Neural progenitor cell (in vitro differentiated cells): ENCODE results near the gene SCARF2. TPM values are rescaled to one million over a fixed set of nuclear protein-coding genes. Genes with fewer than 3 reads are reported as not detected.
"Not testable (repeated sequence)": the region's sequence is repeated elsewhere in the genome, so short reads cannot be mapped to it uniquely, and the experiment has no call there.

Experiments used
- DNase-seq: peaks from one replicate; pipeline ENCODE4 v3.0.0-alpha.2; 2016; ENCODE audit warnings: low spot score
- H2AFZ ChIP-seq: fragments of 200-600 bp; sonication (generic); replicated peaks from 2 replicates; pipeline ENCODE4 v1.6.1; 2016; ENCODE audit warnings: antibody characterized with exemption
- H3F3A ChIP-seq: fragments of 200-600 bp; sonication (generic); 2 replicates; pipeline ENCODE4 v1.6.1; 2016; ENCODE audit warnings: antibody characterized with exemption, low read depth
- H3K27ac ChIP-seq: fragments of 200-600 bp; sonication (generic); 2 replicates; pipeline ENCODE4 v1.5.1; 2016; ENCODE audit warnings: mild to moderate bottlenecking
- H3K27me3 ChIP-seq: fragments of 200-600 bp; sonication (generic); 2 replicates; pipeline ENCODE4 v1.6.1; 2016; ENCODE audit warnings: mild to moderate bottlenecking, moderate library complexity
- H3K36me3 ChIP-seq: fragments of 200-600 bp; sonication (generic); 2 replicates; pipeline ENCODE4 v1.5.1; 2016
- H3K4me1 ChIP-seq: fragments of 200-600 bp; sonication (generic); 2 replicates; pipeline ENCODE4 v1.6.1; 2016; ENCODE audit warnings: mixed run types
- H3K4me2 ChIP-seq: fragments of 200-600 bp; sonication (generic); 2 replicates; pipeline ENCODE4 v1.6.1; 2016
- H3K4me3 ChIP-seq: fragments of 200-600 bp; sonication (generic); 2 replicates; pipeline ENCODE4 v1.5.1; 2016
- H3K79me2 ChIP-seq: fragments of 200-600 bp; sonication (generic); 2 replicates; pipeline ENCODE4 v1.6.1; 2016; ENCODE audit warnings: low read depth
- H3K9ac ChIP-seq: fragments of 200-600 bp; sonication (generic); 2 replicates; pipeline ENCODE4 v1.6.1; 2016
- H3K9me3 ChIP-seq: fragments of 200-600 bp; sonication (generic); 2 replicates; pipeline ENCODE4 v1.5.1; 2016; ENCODE audit warnings: low read depth
- H4K20me1 ChIP-seq: fragments of 200-600 bp; sonication (generic); 2 replicates; pipeline ENCODE4 v1.6.1; 2016; ENCODE audit warnings: low read depth
- H3K27ac Mint-ChIP-seq: 3 replicates; pipeline ENCODE4 v1.8.0; 2021; ENCODE audit warnings: mixed read lengths
- H3K27me3 Mint-ChIP-seq: 2 replicates; pipeline ENCODE4 v1.8.0; 2022; ENCODE audit warnings: low read depth, mild to moderate bottlenecking, inconsistent platforms, moderate library complexity, mixed read lengths; ENCODE audit not compliant: insufficient read depth
- H3K36me3 Mint-ChIP-seq: 3 replicates; pipeline ENCODE4 v1.8.0; 2021; ENCODE audit warnings: mixed read lengths
- H3K4me1 Mint-ChIP-seq: 3 replicates; pipeline ENCODE4 v1.8.0; 2021; ENCODE audit warnings: mixed read lengths
- H3K4me3 Mint-ChIP-seq: 3 replicates; pipeline ENCODE4 v1.8.0; 2021; ENCODE audit warnings: mild to moderate bottlenecking, moderate library complexity, mixed read lengths
- H3K9me3 Mint-ChIP-seq: 3 replicates; pipeline ENCODE4 v1.8.0; 2020; ENCODE audit warnings: mixed read lengths
- CTCF ChIP-seq: fragments of 200-600 bp; sonication (generic); IDR thresholded peaks from 2 replicates; pipeline ENCODE4 v1.5.1; 2017; ENCODE audit warnings: antibody characterized with exemption, mild to moderate bottlenecking
- EZH2 ChIP-seq: fragments of 200-600 bp; sonication (generic); IDR thresholded peaks from 2 replicates; pipeline ENCODE4 v1.6.1; 2017; ENCODE audit warnings: antibody characterized with exemption, mild to moderate bottlenecking, moderate library complexity
- EZH2phosphoT487 ChIP-seq: fragments of 200-600 bp; sonication (generic); IDR thresholded peaks from 2 replicates; pipeline ENCODE4 v1.6.1; 2017; ENCODE audit warnings: antibody characterized with exemption
- total RNA-seq: library from RNA; depleted of rRNA; stranded (reverse); fragments of >200 nt; gene quantifications from 2 replicates; pipeline ENCODE4 v1.2.3, GENCODE V29; 2015; ENCODE audit warnings: low replicate concordance

The SCARF2 gene
- total RNA-seq, 1 donor from 2014 or later = 0.22 TPM

- no peaks in the 10 kb centered on the region for H3K9me3 ChIP-seq
- no peak overlapping the region for H3K27ac Mint-ChIP-seq
- H3K36me3 Mint-ChIP-seq = peaks cover 43% of the 10 kb centered on the region
- no peak overlapping the region for H3K4me3 Mint-ChIP-seq
- H3K4me2 ChIP-seq = no peak overlapping the region
- peaks cover 10% of the 10 kb centered on the region for H3K4me1 ChIP-seq
- H3F3A ChIP-seq = peaks cover 15% of the 10 kb centered on the region
- H3K79me2 ChIP-seq = no peaks in the 10 kb centered on the region
- no peak overlapping the region for H3K27ac ChIP-seq
- peaks cover 29% of the 10 kb centered on the region for H3K4me1 Mint-ChIP-seq
- DNase-seq = no peak
- TF ChIP-seq EZH2phosphoT487 = no peak
- no peak for TF ChIP-seq CTCF
- TF ChIP-seq EZH2 = no peak
- peaks cover 4% of the 10 kb centered on the region for H4K20me1 ChIP-seq
- peaks cover 2% of the 10 kb centered on the region for H3K27me3 Mint-ChIP-seq
- H3K9ac ChIP-seq = no peak overlapping the region
- no peaks in the 10 kb centered on the region for H3K9me3 Mint-ChIP-seq
- H3K4me3 ChIP-seq = no peak overlapping the region
- no peak overlapping the region for H2AFZ ChIP-seq
- H3K36me3 ChIP-seq = no peaks in the 10 kb centered on the region
- H3K27me3 ChIP-seq = no peaks in the 10 kb centered on the region
Measured at GRCh38 chr22:20455709-20456063, 18.1 kb upstream of the SCARF2 start.

DNA sequence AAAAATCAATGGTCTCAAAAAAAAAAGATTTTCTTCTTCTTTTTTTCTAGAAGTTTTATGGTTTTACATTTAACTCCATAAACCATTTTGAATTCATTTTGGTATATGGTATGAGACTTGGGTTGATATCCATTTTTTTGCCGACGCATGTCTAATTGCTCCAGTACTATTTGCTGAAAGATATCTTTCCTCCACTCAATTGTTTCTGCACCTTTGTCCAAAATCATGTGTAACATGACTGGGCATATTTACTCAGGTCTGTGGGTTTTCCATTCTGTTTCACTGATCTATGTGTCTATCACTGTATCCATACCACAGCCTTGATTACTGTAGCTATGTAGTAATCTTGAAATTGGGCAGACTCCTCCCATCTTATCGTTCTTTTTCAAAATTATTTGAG, 15.6 kb upstream of the SCARF2 start:
- H2AFZ ChIP-seq = no peak overlapping the region
- H3K9ac ChIP-seq = no peak overlapping the region
- H3K79me2 ChIP-seq = no peaks in the 10 kb centered on the region
- Mint-ChIP-seq H3K27me3 (peaks cover 2% of the 10 kb centered on the region), H3K4me1 (peaks cover 12% of the 10 kb centered on the region), H3K4me3 (no peak overlapping the region), H3K27ac (no peak overlapping the region), H3K9me3 (no peaks in the 10 kb centered on the region), H3K36me3 (peaks cover 41% of the 10 kb centered on the region)
- H3K36me3 ChIP-seq = no peaks in the 10 kb centered on the region
- H3K9me3 ChIP-seq = no peaks in the 10 kb centered on the region
- H3K27me3 ChIP-seq = no peaks in the 10 kb centered on the region
- H3K4me2 ChIP-seq = no peak overlapping the region
- no peaks in the 10 kb centered on the region for H3K4me1 ChIP-seq
- no peaks in the 10 kb centered on the region for H4K20me1 ChIP-seq
- no peak overlapping the region for H3K4me3 ChIP-seq
- H3F3A ChIP-seq = peaks cover 5% of the 10 kb centered on the region
- H3K27ac ChIP-seq = no peak overlapping the region
- TF ChIP-seq CTCF (no peak), EZH2phosphoT487 (no peak), EZH2 (no peak)
- no peak for DNase-seq

DNA sequence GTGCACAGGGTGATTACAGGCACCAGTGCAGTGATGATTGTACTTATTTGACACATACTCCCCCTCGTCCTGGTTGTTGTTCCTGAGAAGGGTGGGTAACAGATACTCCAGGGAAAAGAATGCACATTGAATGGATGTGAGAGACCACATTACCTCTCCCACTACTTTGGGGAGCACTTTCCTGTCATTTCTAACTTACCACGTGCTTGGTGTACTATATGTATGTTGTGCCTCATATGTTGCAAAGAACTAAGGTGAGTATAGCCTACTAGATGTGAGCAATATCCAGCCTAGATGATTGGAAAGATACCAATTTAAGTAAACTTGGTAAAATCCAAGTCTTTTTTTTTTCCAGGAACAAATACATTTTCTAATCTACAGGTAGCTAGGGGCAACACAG, 14.3 kb upstream of the SCARF2 start:
- no peak for DNase-seq
- no peak overlapping the region for H3K9ac ChIP-seq
- H3K4me3 Mint-ChIP-seq = no peak overlapping the region
- no peaks in the 10 kb centered on the region for H3K4me1 ChIP-seq
- peaks cover 2% of the 10 kb centered on the region for H3K27me3 Mint-ChIP-seq
- no peak overlapping the region for H3K4me3 ChIP-seq
- H3K9me3 Mint-ChIP-seq = no peaks in the 10 kb centered on the region
- TF ChIP-seq CTCF = no peak
- peaks cover 12% of the 10 kb centered on the region for H3K4me1 Mint-ChIP-seq
- no peaks in the 10 kb centered on the region for H3K79me2 ChIP-seq
- H3K27me3 ChIP-seq = no peaks in the 10 kb centered on the region
- H2AFZ ChIP-seq = no peak overlapping the region
- peaks cover 5% of the 10 kb centered on the region for H3F3A ChIP-seq
- no peak overlapping the region for H3K27ac ChIP-seq
- peaks cover 45% of the 10 kb centered on the region for H3K36me3 Mint-ChIP-seq
- H3K9me3 ChIP-seq = no peaks in the 10 kb centered on the region
- H3K36me3 ChIP-seq = no peaks in the 10 kb centered on the region
- no peaks in the 10 kb centered on the region for H4K20me1 ChIP-seq
- no peak overlapping the region for H3K4me2 ChIP-seq
- H3K27ac Mint-ChIP-seq = no peak overlapping the region

DNA sequence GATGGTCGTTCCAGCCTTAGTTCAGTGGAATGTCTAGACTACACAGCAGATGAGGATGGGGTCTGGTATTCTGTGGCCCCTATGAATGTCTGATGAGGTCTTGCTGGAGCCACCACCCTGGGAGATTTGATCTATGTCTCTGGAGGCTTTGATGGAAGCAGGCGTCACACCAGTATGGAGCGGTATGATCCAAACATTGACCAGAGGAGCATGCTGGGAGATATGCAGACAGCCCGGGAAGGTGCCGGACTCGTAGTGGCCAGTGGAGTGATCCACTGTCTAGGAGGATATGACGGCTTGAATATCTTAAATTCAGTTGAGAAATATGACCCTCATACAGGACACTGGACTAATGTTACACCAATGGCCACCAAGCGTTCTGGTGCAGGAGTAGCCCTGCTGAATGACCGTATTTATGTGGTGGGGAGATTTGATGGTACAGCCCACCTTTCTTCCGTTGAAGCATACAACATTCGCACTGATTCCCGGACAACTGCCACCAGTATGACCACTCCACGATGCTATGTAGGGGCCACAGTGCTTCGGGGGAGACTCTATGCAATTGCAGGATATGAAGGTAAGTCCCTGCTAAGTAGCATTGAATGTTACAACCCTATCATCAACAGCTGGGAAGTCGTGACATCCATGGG, 13.6 kb upstream of the SCARF2 start:
- H3K36me3 Mint-ChIP-seq = peaks cover 51% of the 10 kb centered on the region
- not testable (repeated sequence) for H3K4me1 ChIP-seq, H3K9me3 ChIP-seq, H3F3A ChIP-seq, H3K4me3 Mint-ChIP-seq, DNase-seq, H3K4me3 ChIP-seq, H3K27me3 Mint-ChIP-seq, H2AFZ ChIP-seq, H3K4me2 ChIP-seq, H3K79me2 ChIP-seq, H3K27ac Mint-ChIP-seq, H3K9me3 Mint-ChIP-seq, H3K4me1 Mint-ChIP-seq, H3K9ac ChIP-seq, H4K20me1 ChIP-seq, H3K36me3 ChIP-seq, H3K27ac ChIP-seq, H3K27me3 ChIP-seq
